Astrocyte (in vitro differentiated cells and primary cell): ENCODE results near the gene MAMLD1.

Experiments used
- CTCF ChIP-seq: IDR thresholded peaks from 2 replicates; pipeline ENCODE4 v1.5.1; 2011; ENCODE audit warnings: low read depth, mild to moderate bottlenecking, inconsistent platforms, low read length, moderate library complexity; ENCODE audit not compliant: insufficient read depth
- EZH2 ChIP-seq: IDR thresholded peaks from 2 replicates; pipeline ENCODE4 v1.6.1; 2012; ENCODE audit warnings: mild to moderate bottlenecking, low read length, inconsistent platforms; ENCODE audit not compliant: insufficient read depth

- TF ChIP-seq CTCF (no peak), EZH2 (no peak)
Observed at GRCh38 chrX:150348365-150348764, 14.8 kb upstream of the MAMLD1 start.
